ENCODE data around the gene ERC2.

DNA sequence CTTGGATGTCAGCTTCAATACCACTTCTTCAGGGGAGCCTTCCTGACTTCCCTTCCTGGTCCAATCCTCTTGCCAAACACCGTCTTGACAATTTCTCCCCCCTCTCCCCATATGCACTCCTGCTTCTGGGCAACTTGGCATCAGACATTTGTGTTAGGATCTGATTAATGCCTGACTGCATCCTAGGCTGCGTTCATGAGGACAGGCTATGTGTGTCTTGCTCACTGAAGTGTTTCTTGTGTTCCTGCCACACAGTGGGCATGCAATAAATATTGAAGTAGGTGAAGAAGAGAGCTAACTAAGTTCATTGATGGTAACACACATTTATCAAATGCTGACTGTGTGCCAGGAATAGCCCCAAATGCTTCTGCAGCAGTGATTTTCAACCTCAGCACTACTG lies 944.8 kb downstream of the ERC2 start:
- TF ChIP-seq GATA2 (IDR thresholded peaks at IDR 0.05; ENCODE audit: low read depth, low read length) (no peak), GATA3 (IDR thresholded peaks at IDR 0.05; ENCODE audit: low read depth, low read length) (no peak)

All from SH-SY5Y (cell line).